GM12872 (cell line): Measurements from ENCODE around the gene OR10G8.

Experiments used
- CTCF ChIP-seq: IDR thresholded peaks from 3 replicates; pipeline ENCODE4 v1.5.1; 2011; ENCODE audit warnings: low read depth, mild to moderate bottlenecking, low read length, moderate library complexity; ENCODE audit not compliant: insufficient read depth

OR10G8 gene

DNA sequence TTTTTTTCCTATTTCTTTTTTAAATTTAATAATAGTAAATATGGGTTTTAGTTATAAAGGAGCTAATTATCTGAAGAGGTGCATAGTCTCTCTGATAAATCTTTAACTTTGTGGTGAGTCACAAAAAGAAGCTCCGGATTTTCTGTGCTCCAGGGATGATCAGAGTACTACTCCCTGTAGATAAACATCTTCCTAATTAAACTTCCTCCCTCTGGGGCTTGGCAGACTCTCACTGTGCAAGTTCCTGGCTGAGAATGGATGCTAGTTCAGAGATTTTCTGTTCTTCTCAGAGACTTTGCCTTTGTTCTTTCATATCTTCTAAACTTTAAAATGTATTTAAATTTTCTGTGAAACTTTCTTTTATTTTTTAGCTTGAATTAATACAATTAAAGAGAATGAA lies 14.7 kb downstream of the OR10G8 start, which contains the start of gene OR10G7:
Gene OR10G7 (minus strand): TSS at position 72 of the 400 bp plus-strand sequence. CDS start 2,324 bp downstream, outside the sequence.
- TF ChIP-seq CTCF: no peak

- no peak for TF ChIP-seq CTCF
Measured at GRCh38 chr11:124043420-124043819, 16.8 kb downstream of the OR10G8 start.

GRCh38 chr11:124050748-124051147 lies 24.1 kb downstream of the OR10G8 start:
- no peak for TF ChIP-seq CTCF

- no peak for TF ChIP-seq CTCF
Measured at GRCh38 chr11:124052966-124053365, 26.4 kb downstream of the OR10G8 start.

GRCh38 chr11:124068601-124069110 lies 42.1 kb downstream of the OR10G8 start:
- no peak for TF ChIP-seq CTCF

DNA sequence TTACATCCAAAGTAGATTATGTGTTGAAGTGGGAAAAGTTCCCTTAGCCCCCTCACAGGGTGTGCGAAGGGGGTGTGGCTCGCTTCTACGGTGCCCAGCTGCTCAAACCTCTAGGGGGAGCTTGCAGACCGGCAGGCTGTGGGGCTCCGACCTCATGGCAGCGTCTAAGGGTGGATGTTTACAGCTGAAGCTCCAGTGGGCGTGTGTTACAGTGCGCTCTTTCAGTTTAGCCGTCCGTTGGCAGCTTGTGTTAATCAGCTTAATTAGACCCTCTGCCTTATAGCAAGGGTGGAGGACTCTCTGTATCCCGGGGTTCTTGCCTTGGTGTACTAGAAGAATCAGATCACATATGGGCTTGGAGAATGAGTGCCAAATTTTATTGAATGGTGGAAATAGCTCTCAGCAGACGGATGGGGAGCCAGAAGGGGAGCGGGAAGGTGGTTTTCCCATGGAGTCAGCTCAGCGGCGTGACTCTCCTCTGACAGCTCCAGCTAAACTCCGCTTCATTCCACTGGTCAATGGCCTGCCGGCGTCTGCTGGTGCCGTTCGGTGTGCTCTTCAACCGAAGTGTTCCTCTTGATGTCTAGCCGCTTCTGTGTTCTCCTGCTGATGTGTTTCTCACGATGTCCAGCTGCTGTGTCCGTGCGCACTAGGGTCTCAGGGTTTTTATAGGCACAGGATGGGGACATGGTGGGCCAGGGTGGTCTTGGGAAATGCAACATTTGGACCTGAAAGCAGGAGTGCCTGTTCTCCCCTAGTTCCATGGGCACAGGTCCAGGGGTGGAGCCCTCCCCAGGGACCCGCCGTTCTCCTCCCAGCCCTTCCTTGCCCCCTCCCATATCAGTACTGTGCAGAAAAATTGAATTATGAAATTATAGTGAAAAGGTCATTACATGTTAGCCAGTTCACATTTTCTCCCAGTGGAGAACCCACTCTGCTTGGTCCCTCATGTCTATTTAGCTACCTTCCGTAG lies 43.1 kb downstream of the OR10G8 start:
- peak; percentile 70 for TF ChIP-seq CTCF

GRCh38 chr11:124070915-124071622 lies 44.5 kb downstream of the OR10G8 start:
- TF ChIP-seq CTCF: peak; percentile 67
